ENCODE measurements around the gene TTLL11. TPM values are rescaled to one million over a fixed set of nuclear protein-coding genes. Genes with fewer than 3 reads are reported as not detected.

Gene TTLL11
- total RNA-seq, 2 donors from 2014 or later: 11.7 to 11.9 TPM

DNA sequence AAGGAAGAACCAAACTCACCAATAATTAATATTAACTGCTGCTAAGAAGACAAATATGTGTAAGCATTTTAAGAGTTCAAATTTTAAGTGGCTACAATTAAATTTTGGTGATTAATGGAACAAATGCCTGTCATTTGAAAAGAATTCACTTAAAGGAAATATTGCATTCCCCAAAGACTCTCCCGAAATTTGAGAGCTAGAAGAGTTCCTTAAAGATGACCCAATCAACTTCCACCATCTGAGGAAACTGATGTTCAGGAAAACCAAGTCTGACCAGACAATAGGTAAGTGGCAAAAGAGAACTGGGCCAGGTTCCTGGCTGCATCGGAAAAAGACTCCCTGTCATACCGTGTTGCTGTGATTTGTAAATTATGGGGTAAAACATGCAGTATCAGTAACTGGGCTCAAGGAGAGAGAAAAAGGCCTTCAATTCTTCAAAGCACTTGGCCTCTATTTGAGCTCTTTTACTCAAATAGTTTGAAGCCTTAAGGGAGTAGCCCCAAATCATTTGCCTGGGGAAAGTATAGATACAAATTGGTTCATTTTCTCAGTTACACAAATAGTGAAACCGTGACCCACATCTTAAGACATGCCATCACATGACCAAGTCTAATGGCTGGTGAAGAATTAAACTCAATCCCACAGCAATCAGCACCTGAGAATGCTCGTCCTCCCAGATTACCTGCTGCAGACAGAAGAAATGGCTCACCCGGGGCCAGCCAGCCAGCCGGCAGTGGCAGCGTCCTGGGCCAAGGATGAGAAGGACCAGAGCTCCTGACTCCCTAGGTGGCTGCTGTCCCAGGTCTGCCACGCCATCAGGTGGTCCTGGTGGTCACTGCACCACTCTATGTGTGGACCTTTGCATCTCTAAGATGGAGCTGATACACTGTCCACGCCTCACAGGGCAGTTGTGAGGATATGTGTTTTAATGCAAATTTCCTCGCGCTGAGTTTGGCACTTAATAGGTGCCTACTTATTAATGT, 162.9 kb downstream of the TTLL11 start:
- no peak for DNase-seq (ENCODE audit: low spot score)
- TF ChIP-seq POLR2A (IDR thresholded peaks at IDR 0.05) (no peak), POLR2AphosphoS5 (IDR thresholded peaks at IDR 0.05) (no peak)
- TF ChIP-seq, protein P1, sequence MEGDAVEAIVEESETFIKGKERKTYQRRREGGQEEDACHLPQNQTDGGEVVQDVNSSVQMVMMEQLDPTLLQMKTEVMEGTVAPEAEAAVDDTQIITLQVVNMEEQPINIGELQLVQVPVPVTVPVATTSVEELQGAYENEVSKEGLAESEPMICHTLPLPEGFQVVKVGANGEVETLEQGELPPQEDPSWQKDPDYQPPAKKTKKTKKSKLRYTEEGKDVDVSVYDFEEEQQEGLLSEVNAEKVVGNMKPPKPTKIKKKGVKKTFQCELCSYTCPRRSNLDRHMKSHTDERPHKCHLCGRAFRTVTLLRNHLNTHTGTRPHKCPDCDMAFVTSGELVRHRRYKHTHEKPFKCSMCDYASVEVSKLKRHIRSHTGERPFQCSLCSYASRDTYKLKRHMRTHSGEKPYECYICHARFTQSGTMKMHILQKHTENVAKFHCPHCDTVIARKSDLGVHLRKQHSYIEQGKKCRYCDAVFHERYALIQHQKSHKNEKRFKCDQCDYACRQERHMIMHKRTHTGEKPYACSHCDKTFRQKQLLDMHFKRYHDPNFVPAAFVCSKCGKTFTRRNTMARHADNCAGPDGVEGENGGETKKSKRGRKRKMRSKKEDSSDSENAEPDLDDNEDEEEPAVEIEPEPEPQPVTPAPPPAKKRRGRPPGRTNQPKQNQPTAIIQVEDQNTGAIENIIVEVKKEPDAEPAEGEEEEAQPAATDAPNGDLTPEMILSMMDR (IDR thresholded peaks at IDR 0.05): no peak
- no peaks in the 10 kb centered on the region for H3K4me1 ChIP-seq (replicated peaks)
- intact Hi-C loops (cut with DNase I): no loop called here
- no peaks in the 10 kb centered on the region for H3K27me3 ChIP-seq (replicated peaks; ENCODE audit: insufficient read depth)
- no peaks in the 10 kb centered on the region for H3K9me3 ChIP-seq
- H3K27ac ChIP-seq: no peak overlapping the region
- no peak overlapping the region for H3K4me3 ChIP-seq
- WGBS: 85% methylated on average over 12 of the region's 12 CpGs
- H3K36me3 ChIP-seq: no peaks in the 10 kb centered on the region

DNA sequence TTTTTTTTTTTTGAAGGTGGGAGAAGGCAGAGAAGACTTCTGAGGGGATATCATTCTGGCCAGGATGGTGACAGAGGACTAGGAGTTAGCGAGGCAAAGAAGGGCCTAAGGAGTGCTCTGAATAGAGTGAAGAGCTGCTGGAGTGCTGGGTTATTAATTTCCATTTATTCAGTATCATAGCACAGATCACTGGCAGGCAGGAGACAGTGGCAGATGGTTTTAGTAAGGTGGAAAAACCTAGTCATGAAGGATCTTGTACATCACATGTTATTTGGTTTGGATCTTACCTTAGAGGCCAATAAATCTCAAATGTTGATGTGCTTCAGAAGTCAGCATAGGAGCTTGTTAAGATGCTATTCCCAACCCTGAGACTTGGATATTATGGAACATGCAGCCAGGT, 165.5 kb downstream of the TTLL11 start:
- no peaks in the 10 kb centered on the region for H3K9me3 ChIP-seq
- no peak for DNase-seq (ENCODE audit: low spot score)
- H3K4me1 ChIP-seq (replicated peaks): no peaks in the 10 kb centered on the region
- TF ChIP-seq POLR2AphosphoS5 (IDR thresholded peaks at IDR 0.05) (no peak), POLR2A (IDR thresholded peaks at IDR 0.05) (no peak)
- TF ChIP-seq, protein P1 (IDR thresholded peaks at IDR 0.05): no peak
- H3K4me3 ChIP-seq: no peak overlapping the region
- intact Hi-C loops (cut with DNase I): no loop called here
- WGBS: 96% methylated on average over 1 of the region's 1 CpG
- no peaks in the 10 kb centered on the region for H3K36me3 ChIP-seq
- H3K27ac ChIP-seq: no peak overlapping the region
- no peaks in the 10 kb centered on the region for H3K27me3 ChIP-seq (replicated peaks; ENCODE audit: insufficient read depth)

- TF ChIP-seq POLR2A (IDR thresholded peaks at IDR 0.05): no peak
- TF ChIP-seq, protein P1 (IDR thresholded peaks at IDR 0.05): no peak
- no peak for TF ChIP-seq POLR2AphosphoS5 (IDR thresholded peaks at IDR 0.05)
- Histone ChIP-seq H3K27ac (no peak overlapping the region), H3K27me3 (replicated peaks; ENCODE audit: insufficient read depth) (no peaks in the 10 kb centered on the region), H3K4me3 (no peak overlapping the region), H3K36me3 (no peaks in the 10 kb centered on the region), H3K4me1 (replicated peaks) (no peaks in the 10 kb centered on the region), H3K9me3 (no peaks in the 10 kb centered on the region)
- 74% methylated on average over 5 of the region's 5 CpGs for WGBS
- intact Hi-C loops (cut with DNase I): no loop called here
- no peak for DNase-seq (ENCODE audit: low spot score)
These were observed 166.0 kb downstream of the TTLL11 start for GRCh38 chr9:121927081-121927480.

GRCh38 chr9:121926351-121926801, 166.7 kb downstream of the TTLL11 start:
- no peaks in the 10 kb centered on the region for H3K27me3 ChIP-seq (replicated peaks; ENCODE audit: insufficient read depth)
- no peak overlapping the region for H3K4me3 ChIP-seq
- intact Hi-C loops (cut with DNase I): no loop called here
- no peak overlapping the region for H3K27ac ChIP-seq
- H3K4me1 ChIP-seq (replicated peaks): no peaks in the 10 kb centered on the region
- TF ChIP-seq POLR2AphosphoS5 (IDR thresholded peaks at IDR 0.05) (no peak), POLR2A (IDR thresholded peaks at IDR 0.05) (no peak)
- TF ChIP-seq, protein P1 (IDR thresholded peaks at IDR 0.05): no peak
- DNase-seq (ENCODE audit: low spot score): peak; percentile 5
- no peaks in the 10 kb centered on the region for H3K36me3 ChIP-seq
- no peaks in the 10 kb centered on the region for H3K9me3 ChIP-seq
- 41% methylated on average over 10 of the region's 10 CpGs for WGBS

All from prostate gland (tissue), 2 donors.